Activated T-helper 1 cell treated with anti-CD3 and anti-CD28 coated beads, Interleukin-2, amount 50 U/mL, for 16 hours (primary cell): ENCODE data around the gene GATAD2B.
"Not testable (repeated sequence)": the region's sequence is repeated elsewhere in the genome, so short reads cannot be mapped to it uniquely, and the experiment has no call there.

Experiments used
- DNase-seq, 2 donors: peaks; one replicate each; pipeline ENCODE4 v3.0.0-alpha.2; 2020; ENCODE audit warnings: low read depth in 1 of 2, low spot score in 1 of 2

GATAD2B gene

DNA sequence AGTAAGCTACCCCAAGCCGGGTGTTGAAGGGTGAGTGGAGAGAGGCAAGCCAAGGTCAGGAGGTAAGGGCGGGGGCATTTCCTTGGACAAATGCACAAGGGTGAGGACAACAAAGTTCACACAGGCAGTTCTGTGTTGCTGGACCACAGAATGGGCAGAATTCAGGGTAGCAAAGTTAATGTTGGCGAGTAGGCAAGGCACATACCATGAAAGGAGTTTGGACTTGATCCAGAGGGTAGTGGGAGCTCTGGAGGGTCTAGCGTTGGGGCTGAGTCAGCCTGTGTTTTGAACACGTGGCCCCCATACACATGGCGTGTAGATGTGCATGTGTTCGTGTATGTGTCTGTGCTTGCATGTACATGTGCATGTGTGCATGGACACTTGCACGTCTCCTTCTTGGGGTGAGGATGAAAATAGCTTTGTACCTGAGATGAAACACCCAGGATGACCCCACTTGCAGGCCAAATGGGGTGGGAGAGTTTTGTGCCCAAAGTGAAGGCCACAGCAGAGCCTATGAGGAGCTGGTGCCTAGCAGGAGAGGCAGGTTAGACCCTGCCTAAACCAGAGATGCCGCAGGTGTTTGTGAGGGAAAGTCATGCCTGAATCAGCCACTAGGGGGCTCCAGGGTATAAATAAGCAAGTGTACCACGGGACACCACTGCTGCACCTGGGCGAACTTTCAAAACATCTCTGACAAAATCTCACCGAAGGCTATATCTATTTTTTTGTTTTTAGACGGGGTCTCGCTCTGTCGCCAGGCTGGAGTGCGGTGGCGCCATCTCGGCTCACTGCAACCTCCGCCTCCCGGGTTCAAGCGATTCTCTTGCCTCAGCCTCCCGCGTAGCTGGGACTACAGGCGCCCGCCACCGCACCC is 125.7 kb downstream of the GATAD2B start:
- DNase-seq = peak; percentile 61 to 72

DNA sequence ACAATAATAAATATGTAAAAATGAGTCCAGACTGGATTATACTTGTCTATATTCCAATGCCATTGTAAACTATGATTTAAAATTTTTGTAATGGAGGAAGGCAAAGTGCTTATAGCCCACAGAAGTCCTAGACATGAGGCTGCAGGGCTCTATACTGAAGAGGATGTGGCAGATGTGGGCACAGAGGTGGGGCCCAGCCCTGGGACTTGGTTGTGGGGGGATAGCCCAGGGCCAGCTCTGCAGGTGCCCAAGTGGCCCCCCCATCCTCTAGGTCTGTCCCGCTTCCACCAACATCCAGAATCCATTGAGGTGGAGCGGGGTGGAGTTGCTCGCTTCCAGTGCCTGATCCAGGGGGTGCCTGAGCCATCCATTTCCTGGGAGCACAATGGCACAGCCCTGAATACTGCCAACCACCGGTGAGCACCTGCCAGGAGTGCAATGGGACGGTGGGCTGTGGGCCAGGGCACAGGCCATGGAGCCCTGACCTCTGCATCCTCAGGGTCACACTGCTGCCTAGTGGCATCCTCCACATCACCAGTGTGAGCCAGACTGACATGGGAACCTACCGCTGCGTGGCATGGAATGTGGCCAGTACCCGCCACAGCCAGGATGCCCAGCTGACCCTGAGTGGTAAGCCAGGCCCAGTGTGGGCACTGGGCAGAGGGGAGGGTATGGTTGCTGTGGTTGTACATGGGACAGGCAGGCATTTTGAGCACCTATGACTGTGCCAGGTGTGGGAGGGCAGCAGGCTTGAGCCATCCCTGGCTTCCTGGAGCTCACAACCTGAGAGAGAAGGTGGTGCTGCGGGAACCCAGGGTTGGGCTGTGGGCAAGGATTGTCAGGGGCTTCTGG is 126.6 kb downstream of the GATAD2B start:
- no peak for DNase-seq

DNA sequence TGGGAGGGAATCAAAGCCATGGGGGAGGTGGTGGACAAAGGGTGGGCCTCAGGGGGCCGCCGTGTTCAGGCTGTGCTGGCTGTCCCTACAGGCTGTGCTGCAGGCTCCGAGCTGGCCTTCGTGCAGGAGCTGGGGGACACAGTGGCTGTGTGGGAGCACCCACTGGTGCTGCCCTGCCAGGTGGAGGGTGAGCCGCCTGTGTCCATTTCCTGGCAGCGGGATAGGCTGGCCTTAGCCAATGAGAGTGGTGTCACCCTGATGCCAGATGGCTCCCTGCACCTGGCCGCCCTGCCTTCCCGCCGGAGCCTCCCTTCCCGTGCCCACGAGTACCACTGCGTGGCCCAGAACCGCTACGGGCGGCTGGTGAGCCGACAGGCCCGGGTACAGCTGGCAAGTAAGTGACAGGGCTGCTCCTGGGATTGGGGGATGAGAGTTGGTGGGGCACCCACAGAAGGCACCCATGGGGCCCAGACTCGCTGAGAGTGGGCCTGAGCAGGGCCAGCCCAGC is 127.4 kb downstream of the GATAD2B start:
- no peak for DNase-seq

DNA sequence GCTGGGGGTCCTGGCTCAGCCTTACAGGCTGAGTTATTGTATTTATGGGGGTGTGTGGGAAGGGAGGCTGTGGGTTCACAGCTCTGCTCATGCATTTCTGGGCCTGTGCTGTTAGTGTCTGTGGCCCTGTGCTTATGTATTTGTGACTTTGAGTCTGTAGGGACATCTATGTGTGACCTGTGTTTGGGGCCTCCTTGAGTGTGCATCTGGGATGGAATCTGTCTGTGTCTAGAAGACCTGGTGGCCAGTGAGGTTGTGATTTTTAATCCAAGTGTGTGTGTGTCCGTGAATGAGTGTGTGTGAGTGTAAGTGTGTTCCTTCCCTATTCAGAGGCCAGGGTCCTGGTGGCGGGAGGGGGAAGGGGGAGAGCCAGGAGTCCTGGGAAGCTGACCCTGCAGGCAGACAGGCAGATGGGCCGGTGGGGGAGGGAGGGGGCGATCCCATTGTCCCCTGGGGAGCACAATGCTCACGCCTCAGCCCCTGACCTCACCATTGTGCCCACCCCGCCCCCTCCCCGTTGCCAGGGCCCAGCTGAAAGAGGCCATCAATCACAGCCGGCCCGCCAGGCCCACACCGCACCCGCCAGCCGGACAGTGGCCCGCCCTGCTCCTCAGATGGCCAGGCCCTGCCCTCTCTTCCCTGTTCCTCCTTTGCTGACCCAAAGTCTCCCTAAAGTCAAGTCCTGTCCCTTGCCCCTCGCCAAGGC is 128.0 kb downstream of the GATAD2B start:
- no peak for DNase-seq

- DNase-seq = no peak
Observed at GRCh38 chr1:153793973-153794615, 128.7 kb downstream of the GATAD2B start.

DNA sequence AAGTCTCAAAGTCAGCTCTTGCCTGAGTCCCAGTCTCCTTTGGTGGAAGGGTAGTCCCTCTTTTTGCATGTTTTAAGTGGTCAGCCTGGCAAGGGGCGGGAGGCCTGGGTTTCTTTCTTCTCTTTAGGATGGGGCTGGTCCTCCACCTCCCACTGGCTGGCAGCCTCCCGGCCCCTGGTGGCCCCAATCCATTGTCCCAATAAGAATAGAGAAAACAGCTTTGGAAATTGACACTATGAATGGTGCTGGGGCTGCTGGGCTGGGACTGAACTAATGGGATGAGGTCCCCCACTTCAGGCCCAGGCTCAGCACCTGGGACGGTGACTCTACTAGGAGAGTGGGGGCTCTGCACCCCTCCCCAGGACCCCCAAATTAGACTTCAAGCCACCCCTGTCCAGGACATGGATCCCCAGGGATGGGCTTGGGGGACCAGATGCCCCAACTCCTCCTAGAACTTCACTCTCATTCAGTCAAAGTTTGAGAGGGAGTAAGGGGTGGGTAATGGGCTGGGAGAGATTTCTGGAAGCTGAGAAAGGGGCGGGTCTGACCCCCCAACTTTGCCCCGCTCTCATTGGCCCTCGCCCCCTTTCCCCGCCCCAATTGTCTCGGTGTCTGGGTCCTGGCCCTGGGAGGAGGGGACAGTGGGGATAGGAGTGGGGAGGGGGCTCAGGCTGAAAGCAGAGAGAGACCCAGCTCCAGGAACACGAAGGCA is 129.4 kb downstream of the GATAD2B start:
- DNase-seq = no peak

GRCh38 chr1:153792631-153793041 is 130.1 kb downstream of the GATAD2B start:
- DNase-seq = no peak

- no peak for DNase-seq
Observed at GRCh38 chr1:153791648-153792253, 131.0 kb downstream of the GATAD2B start.

GRCh38 chr1:153790966-153791647 is 131.7 kb downstream of the GATAD2B start:
- DNase-seq = no peak

DNA sequence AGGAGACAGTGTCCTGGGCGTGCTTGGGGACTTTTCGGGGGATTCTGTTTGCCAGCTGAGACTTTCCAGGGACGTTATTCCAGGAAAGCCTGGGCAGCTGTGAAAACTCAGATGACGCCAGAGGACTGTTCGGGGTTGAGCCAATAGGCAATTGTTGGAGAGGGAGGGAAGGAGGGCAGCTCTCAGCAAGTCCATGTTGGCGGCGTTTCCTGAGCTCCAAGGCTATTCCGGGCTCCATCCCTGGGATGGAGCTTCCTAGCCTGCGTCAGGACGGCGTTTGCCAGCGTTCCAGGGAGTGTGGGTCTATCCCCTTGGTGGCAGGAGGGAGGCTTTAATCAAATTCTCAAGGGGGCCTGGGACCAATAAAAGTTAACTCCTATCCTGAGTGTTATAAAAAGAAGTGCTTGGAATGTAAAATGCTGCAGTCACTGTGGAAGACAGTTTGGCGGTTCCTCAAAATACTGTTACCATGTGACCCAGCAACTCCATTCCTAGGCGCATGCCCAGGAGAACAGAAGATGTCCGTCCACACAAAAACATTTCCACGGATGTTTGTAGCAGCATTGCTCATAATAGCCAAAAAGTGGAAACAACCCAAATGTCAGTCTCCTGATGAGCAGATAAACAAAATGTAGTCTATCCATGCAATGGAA is 132.3 kb downstream of the GATAD2B start:
- no peak for DNase-seq

DNA sequence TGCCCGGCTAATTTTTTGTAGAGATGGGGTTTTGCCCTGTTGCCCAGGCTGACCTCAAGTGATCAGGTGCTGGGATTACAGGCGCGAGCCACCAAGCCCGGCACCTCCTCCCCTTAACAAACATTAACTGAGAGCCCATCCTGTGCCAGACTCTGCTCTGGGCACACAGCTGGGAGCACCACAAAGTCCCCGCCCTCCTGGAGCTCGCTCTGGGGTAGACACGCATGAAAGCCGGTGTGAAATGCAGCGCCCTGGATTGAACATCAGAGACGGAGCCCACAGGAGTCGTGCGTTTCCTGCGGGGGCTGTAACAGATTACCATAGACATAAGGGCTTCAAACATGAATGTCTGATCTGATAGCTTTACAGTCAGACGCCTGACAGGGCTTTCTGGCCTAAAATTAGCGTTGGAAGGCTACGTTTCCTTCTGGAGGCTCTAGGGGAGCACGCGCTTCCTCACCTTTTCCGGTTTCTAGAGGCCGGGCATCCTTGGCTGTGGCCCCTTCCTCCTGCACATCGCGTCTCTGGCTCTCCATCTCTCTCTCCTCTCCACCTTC is 133.2 kb downstream of the GATAD2B start:
- DNase-seq = no peak

DNA sequence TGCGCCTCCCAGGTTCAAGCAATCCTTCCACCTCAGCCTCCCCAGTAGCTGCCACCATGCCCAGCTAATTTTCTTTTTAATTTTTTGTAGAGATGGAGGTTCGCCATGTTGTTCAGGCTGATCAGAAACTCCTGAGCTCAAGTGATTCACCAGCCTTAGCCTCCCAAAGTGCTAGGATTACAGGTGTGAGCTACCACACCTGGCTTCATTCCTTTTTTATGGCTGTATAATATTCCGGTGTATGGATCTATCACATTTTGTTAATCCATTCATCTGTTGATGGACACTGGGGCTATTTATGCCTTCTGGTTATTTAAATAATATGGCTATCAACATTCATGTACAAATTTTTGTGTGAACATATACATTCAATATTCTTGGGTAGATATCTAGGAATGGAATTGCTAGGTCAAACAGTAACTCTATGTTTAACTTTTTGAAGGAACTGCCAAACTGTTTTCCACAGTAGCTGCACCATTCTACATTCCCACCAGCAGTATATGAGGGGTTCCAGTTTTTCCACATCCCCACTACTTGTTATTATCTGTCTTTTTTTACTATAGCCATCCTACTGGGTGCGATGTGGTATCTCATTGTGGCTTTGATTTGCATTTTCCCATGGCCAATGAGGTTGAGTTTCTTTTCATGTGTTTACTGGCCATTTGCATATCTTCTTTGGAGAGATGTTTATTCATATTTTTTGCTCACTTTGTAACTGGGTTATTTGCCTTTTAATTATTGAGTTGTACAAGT is 136.6 kb downstream of the GATAD2B start:
- no peak for DNase-seq

GRCh38 chr1:153783233-153784190 is 139.3 kb downstream of the GATAD2B start:
- DNase-seq = peak; percentile 77 to 87

GRCh38 chr1:153782648-153783047 is 140.1 kb downstream of the GATAD2B start:
- not testable (repeated sequence) for DNase-seq

GRCh38 chr1:153780551-153780950 is 142.2 kb downstream of the GATAD2B start:
- DNase-seq = no peak

GRCh38 chr1:153779781-153780541 is 142.8 kb downstream of the GATAD2B start:
- no peak for DNase-seq
